ENCODE data around the gene TMEM223. TPM values are rescaled to one million over a fixed set of nuclear protein-coding genes. Genes with fewer than 3 reads are reported as not detected.

TMEM223 gene
- total RNA-seq, 2 experiments from 2014 or later: 7.0 to 7.7 TPM

- peaks cover 2% of the 10 kb centered on the region for H3K4me1 Mint-ChIP-seq (ENCODE audit: low read depth)
- no peaks in the 10 kb centered on the region for H3K27me3 Mint-ChIP-seq (ENCODE audit: low read depth)
- no peaks in the 10 kb centered on the region for H3K9me3 Mint-ChIP-seq
- H3K4me3 Mint-ChIP-seq: no peak overlapping the region
- peaks cover 11% of the 10 kb centered on the region for H3K36me3 Mint-ChIP-seq (ENCODE audit: low read depth)
- CTCF ChIA-PET: interaction anchor here (0.9 to 1.7 kb wide), 2 partner anchors 123 to 137 kb away, joined by 4 read pairs; no protein-coding TSS in a partner anchor
- DNase-seq: no peak
- no peak overlapping the region for H3K27ac Mint-ChIP-seq
- intact Hi-C loops (cut with micrococcal nuclease): no loop called here
These were observed 25.3 kb upstream of the TMEM223 start for GRCh38 chr11:62817129-62817528.

DNA sequence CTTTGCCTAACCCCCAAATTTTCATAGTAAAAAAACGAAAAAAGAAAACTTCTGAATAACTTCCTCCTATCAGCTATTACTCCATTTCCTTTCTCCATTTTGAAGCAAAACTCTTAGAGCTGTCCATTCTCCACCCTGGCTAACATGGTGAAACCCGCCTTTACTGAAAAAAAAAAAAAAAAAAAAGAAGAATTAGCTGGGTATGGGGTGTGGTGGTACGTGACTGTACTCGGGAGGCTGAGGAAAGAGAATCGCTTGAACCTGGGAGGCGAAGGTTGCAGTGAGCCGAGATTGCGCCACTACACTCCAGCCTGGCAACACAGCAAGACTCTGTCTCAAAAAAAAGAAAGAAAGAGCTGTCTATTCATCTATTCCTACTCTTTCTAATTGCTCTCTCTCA is 24.8 kb upstream of the TMEM223 start:
- Mint-ChIP-seq H3K9me3 (no peaks in the 10 kb centered on the region), H3K36me3 (ENCODE audit: low read depth) (peaks cover 11% of the 10 kb centered on the region), H3K27me3 (ENCODE audit: low read depth) (no peaks in the 10 kb centered on the region), H3K4me1 (ENCODE audit: low read depth) (peaks cover 2% of the 10 kb centered on the region), H3K4me3 (no peak overlapping the region), H3K27ac (no peak overlapping the region)
- CTCF ChIA-PET: interaction anchor here (0.9 to 1.7 kb wide), 3 partner anchors 69 to 137 kb away, joined by 4 read pairs; no protein-coding TSS in a partner anchor
- no peak for DNase-seq
- intact Hi-C loops (cut with micrococcal nuclease): no loop called here

DNA sequence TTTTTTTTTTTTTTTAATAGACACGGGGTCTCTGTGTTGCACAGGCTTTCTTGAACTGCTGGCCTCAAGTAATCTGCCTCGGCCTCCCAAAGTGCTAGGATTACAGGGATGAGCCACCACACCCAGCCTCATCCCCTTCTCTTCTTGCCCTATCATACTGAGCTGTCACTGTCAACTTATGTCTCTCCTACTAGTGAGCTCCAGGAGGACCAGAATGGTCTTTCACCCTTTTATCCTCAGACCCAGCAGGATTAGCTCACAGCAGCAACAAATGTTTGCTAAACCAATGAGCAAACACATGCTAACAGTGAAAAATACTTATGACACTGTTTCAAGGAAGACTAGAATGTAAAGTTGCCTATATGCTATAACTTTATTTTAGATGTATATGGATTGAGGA is 19.9 kb upstream of the TMEM223 start:
- intact Hi-C loops (cut with micrococcal nuclease): no loop called here
- H3K4me3 Mint-ChIP-seq: no peak overlapping the region
- CTCF ChIA-PET: interaction anchor here (0.6 to 2.1 kb wide), 3 partner anchors 8 to 25 kb away, joined by 4 to 6 read pairs (median 4); partner anchors contain the start of gene TMEM179B

GRCh38 chr11:62810748-62811147 is 18.9 kb upstream of the TMEM223 start:
- H3K27me3 Mint-ChIP-seq (ENCODE audit: low read depth): no peaks in the 10 kb centered on the region
- peaks cover 6% of the 10 kb centered on the region for H3K4me1 Mint-ChIP-seq (ENCODE audit: low read depth)
- no peaks in the 10 kb centered on the region for H3K36me3 Mint-ChIP-seq (ENCODE audit: low read depth)
- intact Hi-C loops (cut with micrococcal nuclease): no loop called here
- CTCF ChIA-PET: interaction anchor here (0.6 kb wide), 1 partner anchor 9 kb away, joined by 4 read pairs; no protein-coding TSS in a partner anchor
- DNase-seq: no peak
- no peak overlapping the region for H3K4me3 Mint-ChIP-seq
- no peak overlapping the region for H3K27ac Mint-ChIP-seq
- no peaks in the 10 kb centered on the region for H3K9me3 Mint-ChIP-seq

More for the DNA sequence above, 19.9 kb upstream of the TMEM223 start:
- Mint-ChIP-seq H3K36me3 (ENCODE audit: low read depth) (no peaks in the 10 kb centered on the region), H3K4me1 (ENCODE audit: low read depth) (no peaks in the 10 kb centered on the region), H3K27ac (no peak overlapping the region), H3K27me3 (ENCODE audit: low read depth) (no peaks in the 10 kb centered on the region), H3K9me3 (no peaks in the 10 kb centered on the region)
- no peak for DNase-seq

DNA sequence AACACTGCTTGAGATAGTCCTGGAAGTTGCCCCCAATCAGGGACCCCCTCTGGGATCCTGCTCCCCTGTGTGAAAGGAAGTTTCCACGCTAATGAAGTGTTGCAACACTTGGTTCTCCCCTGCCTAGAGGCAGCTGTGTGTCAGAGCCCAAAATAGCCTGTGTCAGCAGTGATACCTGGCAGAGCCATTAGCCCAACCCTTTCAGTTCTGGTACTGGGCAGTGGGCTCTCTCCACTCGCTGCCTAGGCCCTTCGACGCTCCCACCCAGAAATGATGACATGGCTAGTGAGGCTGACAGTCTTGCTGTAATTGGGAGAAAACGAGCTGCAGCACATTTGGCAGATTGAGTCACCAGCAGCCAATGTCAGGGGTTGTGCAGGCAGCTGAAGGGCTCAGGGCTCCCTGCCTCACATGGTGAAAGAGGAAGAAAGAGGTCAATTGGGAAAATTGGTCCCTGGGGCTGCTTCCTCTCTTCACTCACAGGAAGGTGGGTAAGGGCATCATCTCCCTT is 14.9 kb upstream of the TMEM223 start:
- no peak overlapping the region for H3K27ac Mint-ChIP-seq
- peak overlapping the region; percentile 95 for H3K4me3 Mint-ChIP-seq
- peaks cover 26% of the 10 kb centered on the region for H3K4me1 Mint-ChIP-seq (ENCODE audit: low read depth)
- CTCF ChIA-PET: interaction anchor here (0.5 to 1.9 kb wide), 3 partner anchors 19 to 74 kb away, joined by 3 to 12 read pairs (median 5); no protein-coding TSS in a partner anchor
- DNase-seq: no peak
- no peaks in the 10 kb centered on the region for H3K27me3 Mint-ChIP-seq (ENCODE audit: low read depth)
- no peaks in the 10 kb centered on the region for H3K9me3 Mint-ChIP-seq
- intact Hi-C loops (cut with micrococcal nuclease): no loop called here
- peaks cover 17% of the 10 kb centered on the region for H3K36me3 Mint-ChIP-seq (ENCODE audit: low read depth)

GRCh38 chr11:62805961-62806441 is 14.2 kb upstream of the TMEM223 start:
- peak overlapping the region; percentile 95 for H3K4me3 Mint-ChIP-seq
- peak overlapping the region; percentile 94 for H3K27ac Mint-ChIP-seq
- no peaks in the 10 kb centered on the region for H3K9me3 Mint-ChIP-seq
- CTCF ChIA-PET: interaction anchor here (0.6 to 1.8 kb wide), 6 partner anchors 18 to 412 kb away, joined by 3 to 12 read pairs (median 4); partner anchors contain the start of gene SLC3A2
- H3K4me1 Mint-ChIP-seq (ENCODE audit: low read depth): peaks cover 28% of the 10 kb centered on the region
- intact Hi-C loops (cut with micrococcal nuclease): loop anchor here (1.0 kb wide), 7 partner anchors 14 to 78 kb away; partner anchors contain the start of genes SLC3A2, STX5, TEX54 and TMEM179B
- peak; percentile 36 for DNase-seq
- H3K36me3 Mint-ChIP-seq (ENCODE audit: low read depth): peaks cover 23% of the 10 kb centered on the region
- no peaks in the 10 kb centered on the region for H3K27me3 Mint-ChIP-seq (ENCODE audit: low read depth)

- intact Hi-C loops (cut with micrococcal nuclease): loop anchor here (1.0 kb wide), 7 partner anchors 13 to 77 kb away; partner anchors contain the start of genes SLC3A2, STX5, TEX54 and TMEM179B
- peak; percentile 93 for DNase-seq
- Mint-ChIP-seq H3K4me3 (peak within 1 kb of the TSS; percentile 95), H3K36me3 (ENCODE audit: low read depth) (peaks cover 26% of the 10 kb centered on the region), H3K4me1 (ENCODE audit: low read depth) (peaks cover 28% of the 10 kb centered on the region), H3K27ac (peak within 1 kb of the TSS; percentile 94), H3K9me3 (no peaks in the 10 kb centered on the region), H3K27me3 (ENCODE audit: low read depth) (no peaks in the 10 kb centered on the region)
- CTCF ChIA-PET: interaction anchor here (0.6 to 1.8 kb wide), 6 partner anchors 17 to 411 kb away, joined by 3 to 12 read pairs (median 4); partner anchors contain the start of gene SLC3A2
These were observed 13.5 kb upstream of the TMEM223 start, which contains the start of gene NXF1 for GRCh38 chr11:62805076-62805892. NXF1 (minus strand) TSS chr11:62805440; CDS start chr11:62805356, 84 bp downstream.

- intact Hi-C loops (cut with micrococcal nuclease): loop anchor here (1.0 kb wide), 7 partner anchors 12 to 76 kb away; partner anchors contain the start of genes SLC3A2, STX5, TEX54 and TMEM179B
- DNase-seq: peak; percentile 13
- H3K36me3 Mint-ChIP-seq (ENCODE audit: low read depth): peaks cover 29% of the 10 kb centered on the region
These were observed 12.7 kb upstream of the TMEM223 start for GRCh38 chr11:62804310-62805075.

GRCh38 chr11:62801071-62801470 is 9.3 kb upstream of the TMEM223 start:
- Mint-ChIP-seq H3K27ac (no peak overlapping the region), H3K27me3 (ENCODE audit: low read depth) (no peaks in the 10 kb centered on the region), H3K36me3 (ENCODE audit: low read depth) (peaks cover 53% of the 10 kb centered on the region), H3K4me1 (ENCODE audit: low read depth) (peaks cover 26% of the 10 kb centered on the region), H3K9me3 (no peaks in the 10 kb centered on the region), H3K4me3 (no peak overlapping the region)
- CTCF ChIA-PET: interaction anchor here (1.1 kb wide), 2 partner anchors 10 to 63 kb away, joined by 3 read pairs; no protein-coding TSS in a partner anchor
- no peak for DNase-seq
- intact Hi-C loops (cut with micrococcal nuclease): no loop called here

More at GRCh38 chr11:62804310-62805075, 12.7 kb upstream of the TMEM223 start:
- Mint-ChIP-seq H3K27me3 (ENCODE audit: low read depth) (no peaks in the 10 kb centered on the region), H3K4me3 (peak overlapping the region; percentile 95), H3K27ac (peak overlapping the region; percentile 93), H3K4me1 (ENCODE audit: low read depth) (peaks cover 30% of the 10 kb centered on the region), H3K9me3 (no peaks in the 10 kb centered on the region)
- CTCF ChIA-PET: interaction anchor here (0.7 to 1.2 kb wide), 3 partner anchors 8 to 18 kb away, joined by 3 to 4 read pairs (median 3); no protein-coding TSS in a partner anchor

DNA sequence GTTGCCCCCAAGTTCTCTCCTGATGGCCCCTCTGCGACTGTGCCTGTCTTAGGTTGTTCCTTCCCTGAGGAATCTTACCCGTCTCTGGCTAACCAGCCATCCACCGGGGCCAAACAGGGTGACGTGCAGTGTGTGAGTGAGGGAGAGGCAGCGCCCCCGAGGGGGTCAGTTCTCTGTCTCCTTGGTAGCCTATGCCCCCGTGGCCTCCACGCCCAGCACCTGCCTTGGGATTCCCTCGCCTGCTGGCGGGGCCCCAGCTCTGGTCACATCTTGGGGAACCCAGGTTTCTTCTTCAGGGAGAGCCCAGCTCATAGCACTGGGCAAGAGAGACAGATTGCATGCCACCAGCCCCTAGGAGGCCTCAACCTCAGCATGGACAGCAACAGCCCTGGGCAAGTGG is 7.7 kb upstream of the TMEM223 start:
- CTCF ChIA-PET: no interaction called here
- no peaks in the 10 kb centered on the region for H3K27me3 Mint-ChIP-seq (ENCODE audit: low read depth)
- intact Hi-C loops (cut with micrococcal nuclease): no loop called here
- H3K4me3 Mint-ChIP-seq: no peak overlapping the region
- H3K4me1 Mint-ChIP-seq (ENCODE audit: low read depth): peaks cover 24% of the 10 kb centered on the region
- H3K27ac Mint-ChIP-seq: no peak overlapping the region
- peaks cover 65% of the 10 kb centered on the region for H3K36me3 Mint-ChIP-seq (ENCODE audit: low read depth)
- no peaks in the 10 kb centered on the region for H3K9me3 Mint-ChIP-seq
- no peak for DNase-seq

GRCh38 chr11:62796281-62796680 is 4.5 kb upstream of the TMEM223 start:
- CTCF ChIA-PET: interaction anchor here (0.7 to 4.0 kb wide), 3 partner anchors 8 to 40 kb away, joined by 3 to 24 read pairs (median 4); partner anchors contain the start of gene TMEM179B
- Mint-ChIP-seq H3K4me1 (ENCODE audit: low read depth) (peaks cover 13% of the 10 kb centered on the region), H3K36me3 (ENCODE audit: low read depth) (peaks cover 59% of the 10 kb centered on the region), H3K9me3 (no peaks in the 10 kb centered on the region), H3K27me3 (ENCODE audit: low read depth) (no peaks in the 10 kb centered on the region), H3K27ac (no peak overlapping the region), H3K4me3 (no peak overlapping the region)
- intact Hi-C loops (cut with micrococcal nuclease): no loop called here
- no peak for DNase-seq
